MCF 10A (cell line): ENCODE data around the gene TMEM52B. TPM values are rescaled to one million over a fixed set of nuclear protein-coding genes. Genes with fewer than 3 reads are reported as not detected.

Source experiments
- BruUV-seq: library from RNA; stranded (reverse); fragments of 400-500 nt; replicated peaks from 2 replicates; lab custom pipeline; 2021; lab: Mats Ljungman, UMichigan
- CTCF ChIA-PET: fragments of 300-600 bp; sonication (Branson Sonifier 250); formaldehyde crosslinking; extraction: SDS; loops from one replicate; lab custom pipeline; 2021; ENCODE audit warnings: antibody characterized with exemption, inconsistent platforms; lab: Yijun Ruan, JAX
- POLR2A ChIA-PET: fragments of 300-600, 350-650 bp; sonication (Branson Sonifier 250); formaldehyde crosslinking; extraction: SDS; loops from one replicate; lab custom pipeline; 2020; ENCODE audit warnings: antibody characterized with exemption, inconsistent platforms; lab: Yijun Ruan, JAX
- DNase-seq: peaks from one replicate; pipeline ENCODE4 v3.0.0-alpha.2; 2018; ENCODE audit not compliant: unreplicated experiment
- H3K27ac Mint-ChIP-seq: one replicate; pipeline ENCODE4 v1.8.0; 2022; ENCODE audit warnings: mild to moderate bottlenecking, low read depth, mixed read lengths; ENCODE audit not compliant: unreplicated experiment
- H3K27me3 Mint-ChIP-seq: one replicate; pipeline ENCODE4 v1.8.0; 2022; ENCODE audit warnings: mixed read lengths; ENCODE audit not compliant: insufficient read depth, unreplicated experiment
- H3K36me3 Mint-ChIP-seq: one replicate; pipeline ENCODE4 v1.8.0; 2022; ENCODE audit warnings: mild to moderate bottlenecking, moderate library complexity, mixed read lengths; ENCODE audit not compliant: insufficient read depth, unreplicated experiment
- H3K4me1 Mint-ChIP-seq: one replicate; pipeline ENCODE4 v1.8.0; 2022; ENCODE audit warnings: mixed read lengths; ENCODE audit not compliant: insufficient read depth, unreplicated experiment
- H3K4me3 Mint-ChIP-seq: one replicate; pipeline ENCODE4 v1.8.0; 2022; ENCODE audit warnings: mild to moderate bottlenecking, moderate library complexity, mixed read lengths; ENCODE audit not compliant: unreplicated experiment
- H3K9me3 Mint-ChIP-seq: one replicate; pipeline ENCODE4 v1.8.0; 2022; ENCODE audit warnings: mixed read lengths; ENCODE audit not compliant: unreplicated experiment
- CTCF ChIP-seq: fragments of 200-600 bp; IDR thresholded peaks from one replicate; pipeline ENCODE4 v1.8.0; 2022; ENCODE audit warnings: antibody characterized with exemption, mild to moderate bottlenecking; ENCODE audit not compliant: unreplicated experiment
- intact Hi-C: fragments of 100-400 bp; cut with micrococcal nuclease; formaldehyde crosslinking; loops from 2 replicates; pipeline ENCODE4 v1.14.1; 2022
- total RNA-seq: library from RNA; stranded (reverse); gene quantifications from 2 replicates; pipeline ENCODE4 v1.2.3, GENCODE V29; 2022

Gene TMEM52B
- total RNA-seq, 1 experiment from 2014 or later: not detected

GRCh38 chr12:10189653-10190052 is 10.8 kb downstream of the TMEM52B start:
- intact Hi-C loops: loop anchor here (1.0 kb wide), 1 partner anchor 36 kb away; no protein-coding TSS in a partner anchor
- TF ChIP-seq CTCF: no peak
- BruUV-seq: no TSS peak
- Mint-ChIP-seq H3K36me3 (no peaks in the 10 kb centered on the region), H3K9me3 (no peaks in the 10 kb centered on the region), H3K4me1 (peaks cover 19% of the 10 kb centered on the region), H3K27me3 (no peaks in the 10 kb centered on the region), H3K4me3 (no peak overlapping the region), H3K27ac (no peak overlapping the region)
- DNase-seq: no peak
- CTCF ChIA-PET: interaction anchor here (0.7 to 11.3 kb wide), 19 partner anchors 12 to 180 kb away, joined by 3 to 255 read pairs (median 4); no protein-coding TSS in a partner anchor
- POLR2A ChIA-PET: interaction anchor here (1.1 to 3.2 kb wide), 3 partner anchors 14 to 37 kb away, joined by 4 to 20 read pairs (median 14); no protein-coding TSS in a partner anchor

GRCh38 chr12:10190558-10191388 is 11.9 kb downstream of the TMEM52B start:
- H3K4me3 Mint-ChIP-seq: no peak overlapping the region
- H3K27me3 Mint-ChIP-seq: no peaks in the 10 kb centered on the region
- BruUV-seq: no TSS peak
- no peaks in the 10 kb centered on the region for H3K9me3 Mint-ChIP-seq
- peaks cover 19% of the 10 kb centered on the region for H3K4me1 Mint-ChIP-seq
- intact Hi-C loops: loop anchor here (1.0 kb wide), 1 partner anchor 37 kb away; no protein-coding TSS in a partner anchor
- CTCF ChIA-PET: interaction anchor here (0.7 to 11.3 kb wide), 33 partner anchors 8 to 866 kb away, joined by 3 to 255 read pairs (median 4); no protein-coding TSS in a partner anchor
- no peaks in the 10 kb centered on the region for H3K36me3 Mint-ChIP-seq
- no peak overlapping the region for H3K27ac Mint-ChIP-seq
- POLR2A ChIA-PET: interaction anchor here (1.0 to 3.2 kb wide), 10 partner anchors 8 to 38 kb away, joined by 3 to 20 read pairs (median 6); partner anchors contain the start of gene GABARAPL1
- DNase-seq: peak; percentile 80
- peak; percentile 73 for TF ChIP-seq CTCF

- POLR2A ChIA-PET: interaction anchor here (0.7 to 3.2 kb wide), 12 partner anchors 9 to 48 kb away, joined by 3 to 20 read pairs (median 4); partner anchors contain the start of gene GABARAPL1
- no peak for TF ChIP-seq CTCF
- no peaks in the 10 kb centered on the region for H3K9me3 Mint-ChIP-seq
Measured at GRCh38 chr12:10191865-10192264, 13.0 kb downstream of the TMEM52B start.

More at GRCh38 chr12:10191865-10192264, 13.0 kb downstream of the TMEM52B start:
- H3K27ac Mint-ChIP-seq: no peak overlapping the region
- no peaks in the 10 kb centered on the region for H3K27me3 Mint-ChIP-seq
- peak; percentile 61 for DNase-seq
- no TSS peak for BruUV-seq
- CTCF ChIA-PET: interaction anchor here (0.5 to 11.3 kb wide), 17 partner anchors 9 to 199 kb away, joined by 3 to 255 read pairs (median 4); no protein-coding TSS in a partner anchor
- peaks cover 19% of the 10 kb centered on the region for H3K4me1 Mint-ChIP-seq
- H3K4me3 Mint-ChIP-seq: no peak overlapping the region
- no peaks in the 10 kb centered on the region for H3K36me3 Mint-ChIP-seq
- intact Hi-C loops: no loop called here
